CD14-positive monocyte (primary cell): Measurements from ENCODE around the gene SHPK. TPM values are rescaled to one million over a fixed set of nuclear protein-coding genes. Genes with fewer than 3 reads are reported as not detected.

Experiments
- DNase-seq, 3 donors: peaks; one replicate each; pipeline ENCODE4 v3.0.0-alpha.2; 2011 to 2022
- H2AFZ ChIP-seq: 2 replicates; pipeline ENCODE4 v1.6.0; 2012; ENCODE audit warnings: mild to moderate bottlenecking, low read depth, low read length, inconsistent platforms; ENCODE audit not compliant: insufficient read depth, poor library complexity, severe bottlenecking
- H3K27ac ChIP-seq, 2 donors: 1 replicate in 1 of 2; 2 replicates in 1 of 2; pipeline ENCODE4 v1.5.1; 2012 to 2013; ENCODE audit warnings: low read length in 2 of 2, control low read depth in 1 of 2, inconsistent platforms in 1 of 2, low read depth in 1 of 2, mild to moderate bottlenecking in 1 of 2
- H3K27me3 ChIP-seq, 2 donors: one replicate each; pipeline versions ENCODE4 v1.6.0 to v1.6.1; 2011 to 2013; ENCODE audit warnings: low read length in 2 of 2; ENCODE audit not compliant: control insufficient read depth in 2 of 2, insufficient read depth in 2 of 2
- H3K36me3 ChIP-seq, 2 donors: replicated peaks in 1 of 2; 1 replicate in 1 of 2; 2 replicates in 1 of 2; pipeline versions ENCODE4 v1.5.1 to v1.6.1; 2012 to 2013; ENCODE audit warnings: low read length in 2 of 2, control low read depth in 1 of 2, inconsistent platforms in 1 of 2, mild to moderate bottlenecking in 1 of 2; ENCODE audit not compliant: insufficient read depth in 2 of 2, control insufficient read depth in 1 of 2
- H3K4me1 ChIP-seq, 2 donors: 1 replicate in 1 of 2; 2 replicates in 1 of 2; pipeline versions ENCODE4 v1.5.1 to v1.6.1; 2012 to 2013; ENCODE audit warnings: low read length in 2 of 2, control low read depth in 1 of 2, inconsistent platforms in 1 of 2, mild to moderate bottlenecking in 1 of 2, moderate library complexity in 1 of 2; ENCODE audit not compliant: insufficient read depth in 2 of 2, control insufficient read depth in 1 of 2
- H3K4me2 ChIP-seq: replicated peaks from 2 replicates; pipeline ENCODE3; 2012; ENCODE audit warnings: low read length, moderate library complexity, mild to moderate bottlenecking; ENCODE audit not compliant: poor library complexity, severe bottlenecking; ENCODE audit errors: extremely low read depth
- H3K4me3 ChIP-seq, 3 experiments: fragments of 200-600 bp in 1 of 3; sonication (generic) in 1 of 3; replicated peaks in 1 of 3; 1 replicate in 2 of 3; 2 replicates in 1 of 3; pipeline ENCODE4 v1.5.1; 2011 to 2013; ENCODE audit warnings: low read length in 3 of 3, mild to moderate bottlenecking in 3 of 3, control low read depth in 2 of 3, low read depth in 2 of 3, inconsistent platforms in 1 of 3, moderate library complexity in 1 of 3
- H3K79me2 ChIP-seq: 2 replicates; pipeline ENCODE4 v1.6.0; 2012; ENCODE audit warnings: mild to moderate bottlenecking, control low read depth, inconsistent platforms, low read length, moderate library complexity; ENCODE audit not compliant: insufficient read depth
- H3K9ac ChIP-seq: 2 replicates; pipeline ENCODE4 v1.6.0; 2017; ENCODE audit warnings: low read length, mild to moderate bottlenecking; ENCODE audit not compliant: insufficient read depth, poor library complexity, severe bottlenecking
- H3K9me3 ChIP-seq, 2 donors: replicated peaks in 1 of 2; 1 replicate in 1 of 2; 2 replicates in 1 of 2; pipeline versions ENCODE4 v1.5.1 to v1.6.1; 2012 to 2013; ENCODE audit warnings: low read length in 2 of 2, control low read depth in 1 of 2; ENCODE audit not compliant: control insufficient read depth in 1 of 2, insufficient read depth in 1 of 2
- H4K20me1 ChIP-seq: 2 replicates; pipeline ENCODE4 v1.6.0; 2012; ENCODE audit warnings: mild to moderate bottlenecking, low read length, control low read depth, moderate library complexity; ENCODE audit not compliant: insufficient read depth
- H3K27ac Mint-ChIP-seq, 7 donors: one replicate each; pipeline ENCODE4 v1.8.0; 2020; ENCODE audit warnings: mild to moderate bottlenecking in 7 of 7, mixed read lengths in 7 of 7, moderate library complexity in 6 of 7, inconsistent platforms in 2 of 7
- H3K27me3 Mint-ChIP-seq, 3 donors: one replicate each; pipeline ENCODE4 v1.8.0; 2021 to 2022; ENCODE audit warnings: low read depth in 3 of 3, mild to moderate bottlenecking in 3 of 3, mixed read lengths in 3 of 3, moderate library complexity in 3 of 3, inconsistent platforms in 1 of 3
- H3K36me3 Mint-ChIP-seq, 2 donors: one replicate each; pipeline ENCODE4 v1.8.0; 2020; ENCODE audit warnings: mixed read lengths in 2 of 2, inconsistent platforms in 1 of 2, mild to moderate bottlenecking in 1 of 2
- H3K4me1 Mint-ChIP-seq: one replicate; pipeline ENCODE4 v1.8.0; 2020; ENCODE audit warnings: mild to moderate bottlenecking, mixed read lengths
- H3K4me3 Mint-ChIP-seq, 2 donors: one replicate each; pipeline ENCODE4 v1.8.0; 2020; ENCODE audit warnings: mild to moderate bottlenecking in 2 of 2, mixed read lengths in 2 of 2, moderate library complexity in 1 of 2
- H3K9me3 Mint-ChIP-seq, 7 donors: one replicate each; pipeline ENCODE4 v1.8.0; 2020 to 2022; ENCODE audit warnings: mixed read lengths in 7 of 7, mild to moderate bottlenecking in 6 of 7, moderate library complexity in 6 of 7, inconsistent platforms in 2 of 7
- WGBS: methylation state at CpG from one replicate; pipeline ENCODE4 v1.1.5; 2013; ENCODE audit warnings: missing lambda C conversion rate; ENCODE audit not compliant: insufficient coverage; 5-methylcytosine and 5-hydroxymethylcytosine counted together
- intact Hi-C, 2 donors: fragments of 100-400 bp; cut with micrococcal nuclease; formaldehyde crosslinking; loops; one replicate each; pipeline versions ENCODE4 v1.15.0 to v1.15.1; 2023
- polyA plus RNA-seq, 3 donors: library from polyadenylated mRNA; depleted of rRNA in 1 of 3; unstranded in 2 of 3; stranded (reverse) in 1 of 3; fragments of 300-500 nt in 2 of 3; fragments of >200 nt in 1 of 3; fragmentation: Illumina TruSeq in 2 of 3; gene quantifications; 1 replicate in 2 of 3; 2 replicates in 1 of 3; pipeline ENCODE4 v1.2.3, GENCODE V29; 2012 to 2021
- TF ChIP-seq, protein P1 (sequence below): fragments of 200-600 bp; IDR thresholded peaks from one replicate; pipeline ENCODE4 v1.8.0; 2022; ENCODE audit warnings: antibody characterized with exemption, mild to moderate bottlenecking

The SHPK gene
- polyA plus RNA-seq, 3 donors = 4.3 to 4.6 (median 4.6) TPM

GRCh38 chr17:3613124-3613523 is 22.9 kb downstream of the SHPK start:
- Mint-ChIP-seq H3K36me3 (peaks cover 59 to 81% of the 10 kb centered on the region in 2 donors), H3K4me3 (no peak overlapping the region)
- 95% methylated on average over 4 of the region's 6 CpGs for WGBS

DNA sequence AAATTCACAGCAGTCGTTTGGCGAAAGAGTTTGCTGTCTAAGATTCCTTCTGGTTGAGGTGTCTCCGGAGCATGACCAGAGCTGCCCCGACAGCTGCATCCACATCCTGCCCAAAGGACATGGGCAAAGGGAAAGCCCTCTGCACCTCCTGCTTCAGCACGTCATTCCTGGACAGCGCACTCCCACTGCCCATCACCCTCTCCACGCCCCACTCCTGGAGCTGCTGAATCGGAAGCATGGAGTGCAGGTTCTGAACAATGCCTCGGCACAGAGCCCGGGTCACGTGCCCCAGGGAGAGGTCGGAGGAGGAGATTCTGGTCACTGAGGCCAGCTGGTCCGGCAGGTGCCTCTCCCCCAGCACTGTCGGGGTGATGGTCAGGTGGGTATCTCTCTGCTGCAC is 25.5 kb downstream of the SHPK start:
- H2AFZ ChIP-seq = no peak overlapping the region
- H3K9ac ChIP-seq = no peak overlapping the region
- peaks cover 0 to 1% (median 0%) of the 10 kb centered on the region in 3 donors for H3K27me3 Mint-ChIP-seq
- H4K20me1 ChIP-seq = no peaks in the 10 kb centered on the region
- intact Hi-C loops = no loop called here
- WGBS = 95% methylated on average over 14 of the region's 14 CpGs
- H3K27ac ChIP-seq = no peak overlapping the region
- no peak overlapping the region for H3K4me3 Mint-ChIP-seq
- no peaks in the 10 kb centered on the region for H3K9me3 Mint-ChIP-seq
- H3K4me1 Mint-ChIP-seq = no peaks in the 10 kb centered on the region
- no peaks in the 10 kb centered on the region for H3K79me2 ChIP-seq
- DNase-seq = no peak
- no peak overlapping the region for H3K27ac Mint-ChIP-seq
- H3K36me3 ChIP-seq = peaks cover 46 to 76% of the 10 kb centered on the region in 2 donors
- peaks cover 47 to 72% of the 10 kb centered on the region in 2 donors for H3K36me3 Mint-ChIP-seq
- no peaks in the 10 kb centered on the region for H3K27me3 ChIP-seq
- no peak overlapping the region for H3K4me3 ChIP-seq
- H3K9me3 ChIP-seq = no peaks in the 10 kb centered on the region
- no peak overlapping the region for H3K4me2 ChIP-seq
- TF ChIP-seq, protein P1, sequence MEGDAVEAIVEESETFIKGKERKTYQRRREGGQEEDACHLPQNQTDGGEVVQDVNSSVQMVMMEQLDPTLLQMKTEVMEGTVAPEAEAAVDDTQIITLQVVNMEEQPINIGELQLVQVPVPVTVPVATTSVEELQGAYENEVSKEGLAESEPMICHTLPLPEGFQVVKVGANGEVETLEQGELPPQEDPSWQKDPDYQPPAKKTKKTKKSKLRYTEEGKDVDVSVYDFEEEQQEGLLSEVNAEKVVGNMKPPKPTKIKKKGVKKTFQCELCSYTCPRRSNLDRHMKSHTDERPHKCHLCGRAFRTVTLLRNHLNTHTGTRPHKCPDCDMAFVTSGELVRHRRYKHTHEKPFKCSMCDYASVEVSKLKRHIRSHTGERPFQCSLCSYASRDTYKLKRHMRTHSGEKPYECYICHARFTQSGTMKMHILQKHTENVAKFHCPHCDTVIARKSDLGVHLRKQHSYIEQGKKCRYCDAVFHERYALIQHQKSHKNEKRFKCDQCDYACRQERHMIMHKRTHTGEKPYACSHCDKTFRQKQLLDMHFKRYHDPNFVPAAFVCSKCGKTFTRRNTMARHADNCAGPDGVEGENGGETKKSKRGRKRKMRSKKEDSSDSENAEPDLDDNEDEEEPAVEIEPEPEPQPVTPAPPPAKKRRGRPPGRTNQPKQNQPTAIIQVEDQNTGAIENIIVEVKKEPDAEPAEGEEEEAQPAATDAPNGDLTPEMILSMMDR = no peak
- H3K4me1 ChIP-seq = no peaks in the 10 kb centered on the region

More at GRCh38 chr17:3613124-3613523, 22.9 kb downstream of the SHPK start:
- peaks cover 3 to 17% (median 13%) of the 10 kb centered on the region in 7 donors for H3K9me3 Mint-ChIP-seq
- H3K27ac ChIP-seq = no peak overlapping the region
- H3K27me3 Mint-ChIP-seq = no peaks in the 10 kb centered on the region
- DNase-seq = no peak
- H3K9ac ChIP-seq = no peak overlapping the region
- H3K36me3 ChIP-seq = peaks cover 52 to 92% of the 10 kb centered on the region in 2 donors
- H3K9me3 ChIP-seq = peaks cover 3 to 9% of the 10 kb centered on the region in 2 donors
- H3K4me3 ChIP-seq = no peak overlapping the region
- no peak overlapping the region for H2AFZ ChIP-seq
- TF ChIP-seq, protein P1 = no peak
- no peaks in the 10 kb centered on the region for H3K4me1 ChIP-seq
- no peaks in the 10 kb centered on the region for H3K79me2 ChIP-seq
- H3K4me1 Mint-ChIP-seq = no peaks in the 10 kb centered on the region
- intact Hi-C loops = no loop called here
- no peak overlapping the region for H3K4me2 ChIP-seq
- no peaks in the 10 kb centered on the region for H3K27me3 ChIP-seq
- no peak overlapping the region for H3K27ac Mint-ChIP-seq
- no peaks in the 10 kb centered on the region for H4K20me1 ChIP-seq
